ENCODE measurements around the gene HOXA5. TPM values are rescaled to one million over a fixed set of nuclear protein-coding genes. Genes with fewer than 3 reads are reported as not detected.

Gene HOXA5
- total and polyA plus RNA-seq, 2 of the 8 experiments (the other 6 are each of a cell fraction or from before 2014, with no cell fraction given) = not detected

DNA sequence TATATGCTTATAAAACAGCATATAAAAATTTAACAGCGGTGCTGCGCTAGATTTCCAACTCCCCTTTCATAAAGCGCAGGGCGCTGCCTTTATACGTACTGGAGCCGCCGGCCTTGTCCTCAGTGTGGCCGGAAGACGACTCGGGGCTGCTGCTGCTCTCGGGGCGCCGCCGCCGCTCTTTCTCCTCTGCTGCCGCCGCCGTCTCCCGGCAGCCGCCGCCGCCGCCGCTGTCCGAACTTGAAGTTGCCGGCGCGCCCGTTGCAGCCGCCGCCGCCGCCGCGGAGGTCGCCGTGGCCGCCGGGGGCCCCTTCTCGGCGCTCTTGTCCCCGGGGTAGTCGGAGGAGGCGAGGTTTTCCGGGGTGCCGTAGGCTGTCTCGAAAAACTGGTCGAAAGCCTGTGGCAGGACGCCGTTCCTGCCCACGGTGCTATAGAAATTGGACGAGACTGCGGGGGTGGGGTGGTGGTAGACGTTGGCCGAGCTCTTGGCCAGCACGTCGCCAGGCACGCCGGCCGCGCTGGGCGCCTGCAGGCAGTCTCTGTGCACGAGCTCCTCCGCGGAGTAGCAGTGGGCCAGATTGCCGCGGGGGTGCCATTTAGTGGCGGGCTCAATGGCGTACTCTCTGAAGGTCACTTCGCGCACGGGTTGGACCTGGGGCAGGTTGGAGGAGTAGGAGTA, 41.0 kb upstream of the HOXA5 start:
- Histone ChIP-seq H4K8ac (ENCODE audit: extremely low read depth, insufficient read depth, low read length) (no peak overlapping the region), H3K23ac (ENCODE audit: insufficient read length) (no peak overlapping the region), H3K4me3 (ENCODE audit: extremely low read depth in 1 of 4, insufficient read depth in 2 of 4, low read depth in 3 of 4, low read length in 4 of 4) (peak overlapping the region in 1 of 4 experiments; percentile 27; a peak in 2 of 8 replicates), H3K9me3 (ENCODE audit: insufficient read depth in 2 of 2, low read depth in 1 of 2, low read length in 1 of 2) (no peaks in the 10 kb centered on the region; a peak in 1 of 4 replicates), H2AFZ (ENCODE audit: low read length) (no peak overlapping the region), H2BK15ac (ENCODE audit: low read length) (no peak overlapping the region), H3K4ac (replicated peaks; ENCODE audit: insufficient read length, low read depth, low read length) (no peak overlapping the region), H4K5ac (ENCODE audit: insufficient read length, low read depth, low read length) (no peak overlapping the region), H2BK5ac (ENCODE audit: low read depth, low read length) (no peak overlapping the region), H3K36me3 (ENCODE audit: control insufficient read depth in 2 of 4, insufficient read depth in 4 of 4, low read length in 3 of 4) (peaks cover 0 to 5% (median 0%) of the 10 kb centered on the region in 4 experiments; a peak in 1 of 8 replicates), H2AK5ac (ENCODE audit: low read depth, low read length) (no peak overlapping the region), H2BK12ac (ENCODE audit: low read depth, low read length) (no peak overlapping the region), H3K79me1 (ENCODE audit: low read depth, low read length) (no peaks in the 10 kb centered on the region), H3K79me2 (ENCODE audit: control insufficient read depth in 1 of 2, insufficient read depth in 2 of 2, low read length in 2 of 2) (no peaks in the 10 kb centered on the region), H3K27me3 (replicated peaks in 1 of 4; ENCODE audit: control insufficient read depth in 3 of 4, extremely low read depth in 1 of 4, insufficient read depth in 3 of 4, low read length in 3 of 4) (peaks cover 97 to 100% (median 99%) of the 10 kb centered on the region in 4 experiments), H3K18ac (ENCODE audit: extremely low read depth, low read length) (no peak overlapping the region), H3K9ac (replicated peaks in 1 of 4; ENCODE audit: extremely low read depth in 1 of 4, low read depth in 3 of 4, low read length in 3 of 4) (no peak overlapping the region), H3K14ac (ENCODE audit: insufficient read length) (no peak overlapping the region), H2BK120ac (replicated peaks; ENCODE audit: low read depth, low read length) (no peak overlapping the region), H4K20me1 (replicated peaks in 1 of 2; ENCODE audit: control insufficient read depth in 1 of 2, insufficient read depth in 2 of 2, low read length in 2 of 2) (peaks cover 40 to 51% of the 10 kb centered on the region in 2 experiments), H3K56ac (replicated peaks; ENCODE audit: insufficient read length, low read depth, low read length) (no peak overlapping the region), H3K4me2 (ENCODE audit: insufficient read depth in 1 of 2, low read depth in 2 of 2, low read length in 2 of 2) (peak overlapping the region; percentile 33; a peak in 3 of 4 replicates), H3K23me2 (ENCODE audit: low read depth, low read length) (no peaks in the 10 kb centered on the region), H2BK20ac (ENCODE audit: low read length) (no peak overlapping the region), H4K91ac (replicated peaks; ENCODE audit: insufficient read length, low read length) (no peak overlapping the region), H3K4me1 (replicated peaks in 1 of 4; ENCODE audit: control insufficient read depth in 3 of 4, insufficient read depth in 4 of 4, low read length in 3 of 4) (peaks cover 0 to 27% (median 16%) of the 10 kb centered on the region in 4 experiments; a peak in 6 of 7 replicates), H3K27ac (ENCODE audit: low read depth, low read length) (no peak overlapping the region)
- POLR2A ChIA-PET (ENCODE audit: partially characterized antibody) = interaction anchor here (1.2 kb wide), 1 partner anchor 63 kb away, joined by 3 read pairs; no protein-coding TSS in a partner anchor
- DNase-seq (ENCODE audit: low read depth in 1 of 2, low spot score in 2 of 2) (peak in 1 of 2 experiments; percentile 57), FAIRE-seq (no peak)
- TF ChIP-seq SUZ12 (IDR thresholded peaks at IDR 0.05; ENCODE audit: low read length) (peak; percentile 75), EZH2 (IDR thresholded peaks at IDR 0.05; ENCODE audit: low read depth, low read length, severe bottlenecking) (peak; percentile 85), TCF12 (IDR thresholded peaks at IDR 0.05; ENCODE audit: low read depth, low read length) (no peak), RNF2 (IDR thresholded peaks at IDR 0.05; ENCODE audit: borderline replicate concordance, low read depth, low read length, missing control alignments, poor library complexity, severe bottlenecking) (peak; percentile 84), CREB1 (IDR thresholded peaks at IDR 0.05) (peak; percentile 69)
- 6% methylated on average over 67 of the region's 72 CpGs; no CpG with 5 or more reads in 1 of the 2 experiments for WGBS, 2 experiments (ENCODE audit: extremely low coverage in 1 of 2, insufficient coverage in 1 of 2, insufficient read length in 1 of 2, insufficient replicate concordance in 2 of 2, low coverage in 1 of 2, low lambda C conversion rate in 2 of 2, missing lambda C conversion rate in 1 of 2)
- CTCF ChIA-PET (ENCODE audit: partially characterized antibody) = interaction anchor here (1.1 to 9.1 kb wide), 5 partner anchors 10 to 479 kb away, joined by 4 to 64 read pairs (median 6); partner anchors contain the start of genes HIBADH and HOXA10
